CD4-positive, alpha-beta memory T cell (primary cell): ENCODE data around the gene CASKIN2. TPM values are rescaled to one million over a fixed set of nuclear protein-coding genes. Genes with fewer than 3 reads are reported as not detected.

Experiments
- CTCF ChIA-PET: fragments of 350-600 bp; sonication (Branson Sonifier 250); formaldehyde crosslinking; loops from one replicate; lab custom pipeline; 2021; ENCODE audit warnings: inconsistent platforms; ENCODE audit not compliant: partially characterized antibody; lab: Charles Lee
- POLR2A ChIA-PET: fragments of 350-600 bp; sonication (Branson Sonifier 250); formaldehyde crosslinking; loops from one replicate; lab custom pipeline; 2021; ENCODE audit not compliant: partially characterized antibody; lab: Charles Lee
- DNase-seq, 5 donors: peaks; one replicate each; pipeline versions ENCODE4 v3.0.0 to v3.0.0-alpha.2; 2020 to 2022; ENCODE audit warnings: mixed read lengths in 1 of 5
- H3K27ac ChIP-seq: one replicate; pipeline ENCODE4 v1.7.0; 2013; ENCODE audit warnings: low read depth, low read length
- H3K27me3 ChIP-seq: 2 replicates; pipeline ENCODE4 v1.7.0; 2013; ENCODE audit warnings: mild to moderate bottlenecking, low read length, moderate library complexity; ENCODE audit not compliant: insufficient read depth
- H3K36me3 ChIP-seq: 2 replicates; pipeline ENCODE4 v1.7.0; 2013; ENCODE audit warnings: mild to moderate bottlenecking, low read length, moderate library complexity; ENCODE audit not compliant: insufficient read depth
- H3K4me1 ChIP-seq: 2 replicates; pipeline ENCODE4 v1.7.0; 2013; ENCODE audit warnings: mild to moderate bottlenecking, low read length, moderate library complexity; ENCODE audit not compliant: insufficient read depth
- H3K4me3 ChIP-seq, 2 donors: one replicate each; pipeline ENCODE4 v1.7.0; 2013; ENCODE audit warnings: low read length in 2 of 2, mild to moderate bottlenecking in 1 of 2
- H3K9me3 ChIP-seq, 2 donors: one replicate each; pipeline ENCODE4 v1.7.0; 2013; ENCODE audit warnings: low read length in 2 of 2, control low read depth in 1 of 2; ENCODE audit not compliant: control insufficient read depth in 1 of 2
- H3K27ac Mint-ChIP-seq, 7 donors: one replicate each; pipeline ENCODE4 v1.8.0; 2020 to 2021; ENCODE audit warnings: mixed read lengths in 7 of 7, mild to moderate bottlenecking in 6 of 7, inconsistent platforms in 3 of 7, moderate library complexity in 3 of 7
- H3K27me3 Mint-ChIP-seq, 2 donors: one replicate each; pipeline ENCODE4 v1.8.0; 2020 to 2021; ENCODE audit warnings: mixed read lengths in 2 of 2
- H3K36me3 Mint-ChIP-seq, 2 donors: one replicate each; pipeline ENCODE4 v1.8.0; 2020 to 2021; ENCODE audit warnings: mixed read lengths in 2 of 2, inconsistent platforms in 1 of 2, mild to moderate bottlenecking in 1 of 2
- H3K4me1 Mint-ChIP-seq, 4 donors: one replicate each; pipeline ENCODE4 v1.8.0; 2020 to 2021; ENCODE audit warnings: mixed read lengths in 4 of 4, mild to moderate bottlenecking in 1 of 4
- H3K4me3 Mint-ChIP-seq, 8 donors: one replicate each; pipeline ENCODE4 v1.8.0; 2020 to 2021; ENCODE audit warnings: mixed read lengths in 8 of 8, mild to moderate bottlenecking in 7 of 8, moderate library complexity in 6 of 8, inconsistent platforms in 3 of 8
- H3K9me3 Mint-ChIP-seq, 8 donors: one replicate each; pipeline ENCODE4 v1.8.0; 2020 to 2021; ENCODE audit warnings: mixed read lengths in 8 of 8, mild to moderate bottlenecking in 5 of 8, inconsistent platforms in 3 of 8, moderate library complexity in 1 of 8
- intact Hi-C: fragments of 100-400 bp; cut with micrococcal nuclease; formaldehyde crosslinking; loops from one replicate; pipeline ENCODE4 v1.15.1; 2023
- polyA plus RNA-seq, 2 donors: library from polyadenylated mRNA; unstranded; fragments of 300-500 nt; fragmentation: Illumina TruSeq; gene quantifications; one replicate each; pipeline ENCODE4 v1.2.3, GENCODE V29; 2021
- total RNA-seq, 2 experiments: library from RNA; stranded (reverse); gene quantifications; one replicate each; pipeline ENCODE4 v1.2.3, GENCODE V29; 2021

CASKIN2 gene
- total and polyA plus RNA-seq, 4 experiments from 2014 or later, result 0.32 to 0.53 TPM; not detected in 2

GRCh38 chr17:75514919-75515495 lies 330 bp downstream of the CASKIN2 start:
- no peaks in the 10 kb centered on the region for H3K27me3 Mint-ChIP-seq
- ChIA-PET CTCF (no interaction called here), POLR2A (interaction anchor here (1.4 to 1.6 kb wide), 2 partner anchors 10 to 59 kb away, joined by 3 to 6 read pairs; partner anchors contain the start of genes LLGL2 and TMEM94)
- H3K9me3 Mint-ChIP-seq, result no peaks in the 10 kb centered on the region
- no peak for DNase-seq
- H3K4me3 Mint-ChIP-seq, result peak overlapping the region in 6 of 8 donors; percentile 28 to 57 (median 36)
- Histone ChIP-seq H3K4me1 (peaks cover 29% of the 10 kb centered on the region), H3K36me3 (peaks cover 3% of the 10 kb centered on the region), H3K4me3 (peak overlapping the region in 1 of 2 donors; percentile 74), H3K27me3 (no peaks in the 10 kb centered on the region), H3K27ac (no peak overlapping the region), H3K9me3 (no peaks in the 10 kb centered on the region)
- no peak overlapping the region for H3K27ac Mint-ChIP-seq
- H3K4me1 Mint-ChIP-seq, result peaks cover 16 to 31% (median 19%) of the 10 kb centered on the region in 4 donors
- intact Hi-C loops, result loop anchor here (1.0 to 5.0 kb wide), 2 partner anchors 89 to 333 kb away; partner anchors contain the start of gene SUMO2
- H3K36me3 Mint-ChIP-seq, result peaks cover 10 to 16% of the 10 kb centered on the region in 2 donors

GRCh38 chr17:75514299-75514918 lies 928 bp downstream of the CASKIN2 start:
- no peak for DNase-seq
- no peaks in the 10 kb centered on the region for H3K9me3 ChIP-seq
- peak overlapping the region in 5 of 8 donors; percentile 28 to 57 (median 49) for H3K4me3 Mint-ChIP-seq
- H3K27me3 ChIP-seq, result no peaks in the 10 kb centered on the region
- no peaks in the 10 kb centered on the region for H3K36me3 ChIP-seq
- ChIA-PET CTCF (interaction anchor here (1.3 to 1.6 kb wide), 2 partner anchors 8 to 10 kb away, joined by 6 to 7 read pairs; partner anchors contain the start of gene LLGL2), POLR2A (interaction anchor here (1.4 to 1.6 kb wide), 2 partner anchors 11 to 58 kb away, joined by 3 to 6 read pairs; partner anchors contain the start of genes LLGL2 and TMEM94)
- H3K36me3 Mint-ChIP-seq, result peaks cover 6 to 14% of the 10 kb centered on the region in 2 donors
- H3K4me3 ChIP-seq, result no peak overlapping the region
- peaks cover 29% of the 10 kb centered on the region for H3K4me1 ChIP-seq
- intact Hi-C loops, result no loop called here
- peak overlapping the region in 1 of 7 donors; percentile 52 for H3K27ac Mint-ChIP-seq
- no peak overlapping the region for H3K27ac ChIP-seq
- peaks cover 13 to 26% (median 17%) of the 10 kb centered on the region in 4 donors for H3K4me1 Mint-ChIP-seq
- H3K9me3 Mint-ChIP-seq, result no peaks in the 10 kb centered on the region
- no peaks in the 10 kb centered on the region for H3K27me3 Mint-ChIP-seq

GRCh38 chr17:75513641-75514000 lies 1.7 kb downstream of the CASKIN2 start:
- DNase-seq, result no peak
- H3K36me3 ChIP-seq, result no peaks in the 10 kb centered on the region
- no peaks in the 10 kb centered on the region for H3K27me3 ChIP-seq
- no peaks in the 10 kb centered on the region for H3K9me3 Mint-ChIP-seq
- no peak overlapping the region for H3K4me3 ChIP-seq
- no peaks in the 10 kb centered on the region for H3K27me3 Mint-ChIP-seq
- CTCF ChIA-PET, result interaction anchor here (1.3 to 1.6 kb wide), 2 partner anchors 9 to 11 kb away, joined by 6 to 7 read pairs; partner anchors contain the start of gene LLGL2
- H3K27ac ChIP-seq, result no peak overlapping the region
- no peaks in the 10 kb centered on the region for H3K9me3 ChIP-seq
- POLR2A ChIA-PET, result interaction anchor here (1.6 kb wide), 1 partner anchor 12 kb away, joined by 6 read pairs; the partner anchor contains the start of gene LLGL2
- peaks cover 5 to 11% of the 10 kb centered on the region in 2 donors for H3K36me3 Mint-ChIP-seq
- H3K4me1 Mint-ChIP-seq, result peaks cover 12 to 18% (median 15%) of the 10 kb centered on the region in 4 donors
- intact Hi-C loops, result no loop called here
- H3K4me1 ChIP-seq, result peaks cover 21% of the 10 kb centered on the region
- H3K27ac Mint-ChIP-seq, result peak overlapping the region in 1 of 7 donors; percentile 52
- peak overlapping the region in 4 of 8 donors; percentile 7 to 50 (median 26) for H3K4me3 Mint-ChIP-seq

- Histone ChIP-seq H3K4me3 (no peak overlapping the region), H3K36me3 (no peaks in the 10 kb centered on the region), H3K9me3 (no peaks in the 10 kb centered on the region), H3K4me1 (peaks cover 15% of the 10 kb centered on the region), H3K27me3 (no peaks in the 10 kb centered on the region), H3K27ac (no peak overlapping the region)
- Mint-ChIP-seq H3K9me3 (no peaks in the 10 kb centered on the region), H3K4me1 (peaks cover 7 to 13% (median 10%) of the 10 kb centered on the region in 4 donors), H3K4me3 (peak overlapping the region in 3 of 8 donors; percentile 7 to 30 (median 13)), H3K27ac (peak overlapping the region in 1 of 7 donors; percentile 52), H3K36me3 (peaks cover 0 to 6% of the 10 kb centered on the region in 2 donors), H3K27me3 (no peaks in the 10 kb centered on the region)
- ChIA-PET POLR2A (no interaction called here), CTCF (interaction anchor here (1.3 to 1.6 kb wide), 2 partner anchors 9 to 12 kb away, joined by 6 to 7 read pairs; partner anchors contain the start of gene LLGL2)
- intact Hi-C loops, result no loop called here
- DNase-seq, result no peak
Observed at GRCh38 chr17:75512926-75513640, 2.3 kb downstream of the CASKIN2 start.

GRCh38 chr17:75511610-75512575 lies 3.4 kb downstream of the CASKIN2 start:
- Mint-ChIP-seq H3K36me3 (no peaks in the 10 kb centered on the region), H3K9me3 (no peaks in the 10 kb centered on the region), H3K4me1 (peaks cover 0 to under 1% (median under 1%) of the 10 kb centered on the region in 4 donors), H3K4me3 (no peak overlapping the region), H3K27ac (peak overlapping the region in 2 of 7 donors; percentile 48 to 66), H3K27me3 (no peaks in the 10 kb centered on the region)
- Histone ChIP-seq H3K36me3 (no peaks in the 10 kb centered on the region), H3K4me3 (no peak overlapping the region), H3K9me3 (no peaks in the 10 kb centered on the region), H3K4me1 (peaks cover 4% of the 10 kb centered on the region), H3K27me3 (no peaks in the 10 kb centered on the region), H3K27ac (no peak overlapping the region)
- DNase-seq, result no peak
- CTCF ChIA-PET, result interaction anchor here (0.7 kb wide), 1 partner anchor 18 kb away, joined by 3 read pairs; no protein-coding TSS in a partner anchor
- POLR2A ChIA-PET, result no interaction called here
- intact Hi-C loops, result no loop called here

GRCh38 chr17:75511270-75511609 lies 4.1 kb downstream of the CASKIN2 start:
- no peak overlapping the region for H3K4me3 ChIP-seq
- H3K9me3 ChIP-seq, result no peaks in the 10 kb centered on the region
- intact Hi-C loops, result no loop called here
- ChIA-PET CTCF (interaction anchor here (0.6 to 0.7 kb wide), 2 partner anchors 19 to 99 kb away, joined by 3 read pairs; no protein-coding TSS in a partner anchor), POLR2A (no interaction called here)
- H3K4me1 Mint-ChIP-seq, result no peaks in the 10 kb centered on the region
- no peaks in the 10 kb centered on the region for H3K36me3 ChIP-seq
- no peaks in the 10 kb centered on the region for H3K36me3 Mint-ChIP-seq
- no peak overlapping the region for H3K4me3 Mint-ChIP-seq
- H3K27ac Mint-ChIP-seq, result no peak overlapping the region
- no peaks in the 10 kb centered on the region for H3K27me3 Mint-ChIP-seq
- no peaks in the 10 kb centered on the region for H3K9me3 Mint-ChIP-seq
- H3K4me1 ChIP-seq, result peaks cover 4% of the 10 kb centered on the region
- DNase-seq, result no peak
- H3K27ac ChIP-seq, result no peak overlapping the region
- no peaks in the 10 kb centered on the region for H3K27me3 ChIP-seq
